AG08395 (cell line): Measurements from ENCODE around the gene DHRS3.

Experiments used
- DNase-seq: peaks from one replicate; pipeline ENCODE4 v3.0.0; 2012; ENCODE audit warnings: mixed read lengths, low spot score

DHRS3 gene

GRCh38 chr1:12596007-12596821 lies 21.8 kb downstream of the DHRS3 start:
- DNase-seq = peak; percentile 95

- no peak for DNase-seq
These were observed 22.3 kb downstream of the DHRS3 start for GRCh38 chr1:12595757-12596006.

GRCh38 chr1:12594966-12595756 lies 22.8 kb downstream of the DHRS3 start:
- peak; percentile 74 for DNase-seq

GRCh38 chr1:12594490-12594889 lies 23.5 kb downstream of the DHRS3 start:
- DNase-seq = no peak

- peak; percentile 58 for DNase-seq
These were observed 24.4 kb downstream of the DHRS3 start for GRCh38 chr1:12593621-12594066.

- DNase-seq = no peak
These were observed 25.5 kb downstream of the DHRS3 start for GRCh38 chr1:12592496-12592895.

GRCh38 chr1:12591267-12591938 lies 26.6 kb downstream of the DHRS3 start:
- DNase-seq = no peak

- no peak for DNase-seq
These were observed 29.3 kb downstream of the DHRS3 start for GRCh38 chr1:12588695-12589094.

- no peak for DNase-seq
These were observed 29.9 kb downstream of the DHRS3 start for GRCh38 chr1:12587981-12588640.

GRCh38 chr1:12585951-12586942 lies 31.8 kb downstream of the DHRS3 start:
- no peak for DNase-seq

- no peak for DNase-seq
These were observed 32.5 kb downstream of the DHRS3 start for GRCh38 chr1:12585536-12585935.

GRCh38 chr1:12584900-12585525 lies 33.0 kb downstream of the DHRS3 start:
- no peak for DNase-seq

GRCh38 chr1:12583484-12583883 lies 34.5 kb downstream of the DHRS3 start:
- no peak for DNase-seq

- DNase-seq = no peak
These were observed 35.4 kb downstream of the DHRS3 start for GRCh38 chr1:12582649-12583048.

- DNase-seq = peak; percentile 30
These were observed 36.8 kb downstream of the DHRS3 start for GRCh38 chr1:12581179-12581578.

- DNase-seq = peak; percentile 80
These were observed 37.7 kb downstream of the DHRS3 start for GRCh38 chr1:12580054-12580887.

- DNase-seq = no peak
These were observed 39.1 kb downstream of the DHRS3 start for GRCh38 chr1:12578860-12579422.

GRCh38 chr1:12577020-12577419 lies 41.0 kb downstream of the DHRS3 start:
- no peak for DNase-seq

- DNase-seq = no peak
These were observed 43.3 kb downstream of the DHRS3 start for GRCh38 chr1:12574757-12575139.
